HG03575 (cell line): ENCODE results near the gene ADAMTS10.
"Not testable (repeated sequence)": the region's sequence is repeated elsewhere in the genome, so short reads cannot be mapped to it uniquely, and the experiment has no call there.

Experiments used
- ATAC-seq: cut with Tn5 transposase; IDR thresholded peaks from one replicate; pipeline ENCODE4 v1.9.1; 2021; ENCODE audit not compliant: unreplicated experiment, insufficient number of reproducible peaks, low FRiP score; ENCODE audit errors: extremely low read depth

Gene ADAMTS10

GRCh38 chr19:8573316-8573715 lies 37.2 kb downstream of the ADAMTS10 start:
- ATAC-seq = no peak

GRCh38 chr19:8571006-8571411 lies 39.5 kb downstream of the ADAMTS10 start:
- no peak for ATAC-seq

DNA sequence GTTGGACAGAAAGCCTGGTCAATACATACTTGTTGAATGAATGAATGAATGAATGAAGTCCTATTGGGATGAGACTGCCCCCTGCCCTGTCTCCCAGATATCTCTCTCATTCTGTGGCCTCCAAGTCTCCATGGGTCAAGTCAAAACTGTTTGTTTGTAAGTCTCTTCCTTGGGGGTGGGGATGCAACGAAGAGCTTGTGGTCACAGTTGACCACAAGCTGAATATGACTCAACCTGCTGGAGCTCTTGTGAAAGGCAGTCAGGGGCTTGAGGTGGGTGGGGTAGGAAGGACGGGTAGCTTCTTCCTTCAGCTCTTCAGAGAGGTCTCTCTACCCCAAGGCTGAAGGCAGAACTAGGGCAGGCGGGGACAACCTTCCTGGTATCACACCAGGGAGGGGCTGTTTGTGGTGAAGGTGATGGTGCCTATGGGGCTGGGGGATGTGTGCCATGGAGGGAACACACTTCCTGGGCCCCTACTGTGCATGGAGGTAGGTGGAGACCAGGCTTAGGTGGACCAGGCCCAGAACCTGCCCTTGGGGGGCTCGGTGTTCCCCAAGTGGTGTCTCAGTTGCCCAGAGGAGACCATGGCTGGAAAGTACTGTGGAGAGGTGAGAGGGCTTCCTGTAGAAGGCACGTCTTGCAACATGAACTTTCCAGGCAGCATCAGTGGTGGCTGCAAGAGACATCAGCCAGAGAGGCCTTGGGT lies 41.3 kb downstream of the ADAMTS10 start:
- ATAC-seq = no peak

DNA sequence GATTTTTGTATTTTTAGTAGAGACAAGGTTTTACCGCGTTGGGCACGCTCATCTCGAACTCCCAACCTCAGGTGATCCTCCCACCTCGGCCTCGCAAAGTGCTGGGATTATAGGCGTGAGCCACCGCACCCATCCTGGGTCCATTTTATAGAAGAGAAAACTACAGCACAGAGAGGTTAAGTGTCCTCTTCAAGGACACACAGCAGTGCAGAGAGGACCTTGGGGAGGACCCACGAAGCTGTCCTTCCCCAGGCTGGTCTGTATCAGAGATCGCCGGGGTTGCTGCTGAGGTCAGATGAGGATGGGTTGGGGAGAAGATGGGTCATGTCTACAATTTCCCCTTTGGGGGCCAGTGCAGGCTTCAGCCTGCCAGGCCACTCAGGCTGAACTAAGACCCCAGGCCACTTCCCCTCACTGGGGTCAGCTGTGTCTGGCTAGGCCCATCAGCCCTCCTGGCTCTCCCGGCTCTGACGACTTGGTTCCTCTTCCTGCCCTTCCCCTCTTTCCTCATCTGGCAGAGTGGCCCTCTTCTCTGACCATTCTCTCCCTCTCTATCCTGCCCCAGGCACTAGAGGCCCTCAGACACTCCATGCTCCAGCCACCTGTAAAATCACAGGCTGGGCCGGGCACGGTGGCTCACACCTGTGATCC lies 42.9 kb downstream of the ADAMTS10 start:
- ATAC-seq = no peak

DNA sequence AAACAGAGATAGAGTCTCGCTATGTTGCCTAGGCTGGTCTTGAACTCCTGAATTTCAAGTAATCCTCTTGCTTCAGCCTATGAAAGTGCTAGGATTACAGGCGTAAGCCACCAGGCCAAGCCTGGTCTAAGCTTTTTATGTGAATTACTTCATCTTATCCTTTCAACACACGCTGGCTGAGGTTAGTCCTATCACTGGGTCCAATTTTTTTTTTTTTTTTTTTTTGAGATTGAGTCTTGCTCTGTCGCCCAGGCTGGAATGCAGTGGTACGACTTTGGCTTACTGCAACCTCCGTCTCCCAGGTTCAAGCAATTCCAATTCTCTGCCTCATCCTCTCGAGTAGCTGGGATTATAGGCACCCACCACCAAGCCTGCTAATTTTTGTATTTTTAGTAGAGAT lies 43.7 kb downstream of the ADAMTS10 start:
- ATAC-seq = no peak

DNA sequence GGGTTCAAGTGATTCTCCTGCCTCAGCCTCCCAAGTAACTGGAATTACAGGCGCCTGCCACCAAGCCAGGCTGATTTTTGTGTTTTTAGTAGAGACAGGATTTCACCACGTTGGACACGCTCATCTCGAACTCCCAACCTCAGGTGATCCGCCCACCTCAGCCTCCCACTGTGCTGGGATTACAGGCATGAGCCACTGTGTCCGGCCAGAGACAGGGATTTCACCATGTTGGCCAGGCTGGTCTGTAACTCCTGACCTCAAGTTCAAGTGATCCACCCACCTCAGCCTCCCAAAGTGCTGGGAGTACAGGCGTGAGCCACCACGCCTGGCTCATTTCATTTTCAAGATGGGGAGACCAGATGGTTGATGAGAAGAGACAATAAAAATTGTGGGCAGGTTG lies 45.6 kb downstream of the ADAMTS10 start:
- not testable (repeated sequence) for ATAC-seq

DNA sequence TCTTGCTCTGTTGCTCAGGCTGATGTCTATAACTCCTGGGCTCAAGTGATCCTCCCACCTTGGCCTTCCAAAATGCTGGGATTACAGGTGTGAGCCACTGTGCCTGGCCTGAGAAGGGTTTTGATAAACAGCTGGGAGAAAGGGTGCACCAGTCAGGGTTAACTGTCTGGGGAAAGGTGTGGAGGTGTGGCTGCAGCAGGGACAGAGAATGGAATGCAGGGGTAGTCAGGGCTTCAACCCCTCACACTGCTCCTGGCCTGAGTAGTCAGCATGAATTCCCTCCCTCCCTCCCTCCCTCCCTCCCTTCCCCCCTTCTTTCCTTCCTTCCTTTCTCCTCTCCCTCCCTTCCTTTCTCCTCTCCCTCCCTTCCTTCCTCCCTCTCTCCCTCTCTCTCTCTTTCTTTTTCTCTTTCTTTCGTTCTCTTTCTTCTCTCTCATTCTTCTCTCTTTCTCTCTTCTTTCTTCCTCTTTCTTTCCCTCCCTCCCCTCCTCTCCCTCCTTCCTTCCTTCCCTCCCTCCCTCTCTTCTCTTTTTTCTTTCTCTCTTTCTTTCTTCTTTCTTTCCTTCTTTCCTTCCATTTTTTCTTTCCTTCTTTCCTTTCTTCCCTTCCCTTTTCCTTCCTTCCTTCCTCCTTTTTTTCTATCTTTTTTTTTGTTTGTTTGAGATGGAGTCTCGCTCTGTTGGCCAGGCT lies 49.3 kb downstream of the ADAMTS10 start:
- ATAC-seq = no peak

- ATAC-seq = no peak
Measured at GRCh38 chr19:8558325-8558724, 52.2 kb downstream of the ADAMTS10 start.

DNA sequence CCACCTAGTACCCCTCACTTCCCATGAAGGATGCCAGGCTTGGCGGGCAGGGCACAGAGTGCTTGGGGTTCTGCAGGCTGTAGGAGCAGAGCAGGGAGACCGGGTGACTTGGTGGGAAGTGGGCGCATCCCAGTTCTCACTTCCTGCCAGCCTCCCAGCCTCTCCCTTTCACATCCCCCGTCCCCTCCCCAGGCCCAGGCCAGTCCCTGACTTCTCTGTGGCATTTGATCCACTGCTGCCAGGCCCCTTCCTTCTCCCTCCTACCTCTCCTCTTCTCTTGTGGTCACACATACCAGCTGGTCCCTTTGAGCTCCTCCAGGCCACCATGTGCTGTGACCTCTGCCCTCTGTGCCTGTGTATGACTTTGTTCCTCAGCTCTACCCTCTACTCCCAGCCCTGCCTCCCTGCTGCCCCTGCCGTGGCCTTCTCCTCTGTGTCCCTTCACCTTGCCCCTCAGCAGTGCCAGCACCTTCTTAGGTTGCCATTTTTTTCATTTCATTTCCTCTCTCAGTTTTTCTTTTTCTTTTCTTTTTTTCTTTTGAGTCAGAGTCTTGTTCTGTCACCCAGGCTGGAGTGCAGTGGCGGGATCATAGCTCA lies 52.8 kb downstream of the ADAMTS10 start:
- ATAC-seq = no peak

- not testable (repeated sequence) for ATAC-seq
Measured at GRCh38 chr19:8553729-8554128, 56.8 kb downstream of the ADAMTS10 start.

DNA sequence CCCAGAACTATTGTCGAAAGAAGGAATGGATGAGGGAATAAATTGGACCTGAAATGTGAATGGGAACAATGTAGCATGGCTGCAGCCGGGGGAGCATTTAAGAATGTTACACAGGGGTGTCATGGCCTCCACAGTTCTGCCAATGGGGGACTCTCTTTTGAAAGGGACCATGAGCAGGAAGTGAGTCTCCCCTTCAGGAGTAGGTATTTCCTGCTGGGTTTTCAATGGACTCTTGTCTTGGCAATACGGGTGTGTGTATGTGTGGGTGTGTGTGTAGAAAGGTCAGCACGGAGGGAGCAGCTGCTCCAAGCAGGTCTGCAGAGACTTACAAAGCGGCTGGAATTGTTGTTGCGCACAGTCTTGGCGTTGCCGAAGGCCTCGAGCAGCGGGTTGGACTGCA lies 57.7 kb downstream of the ADAMTS10 start:
- no peak for ATAC-seq

DNA sequence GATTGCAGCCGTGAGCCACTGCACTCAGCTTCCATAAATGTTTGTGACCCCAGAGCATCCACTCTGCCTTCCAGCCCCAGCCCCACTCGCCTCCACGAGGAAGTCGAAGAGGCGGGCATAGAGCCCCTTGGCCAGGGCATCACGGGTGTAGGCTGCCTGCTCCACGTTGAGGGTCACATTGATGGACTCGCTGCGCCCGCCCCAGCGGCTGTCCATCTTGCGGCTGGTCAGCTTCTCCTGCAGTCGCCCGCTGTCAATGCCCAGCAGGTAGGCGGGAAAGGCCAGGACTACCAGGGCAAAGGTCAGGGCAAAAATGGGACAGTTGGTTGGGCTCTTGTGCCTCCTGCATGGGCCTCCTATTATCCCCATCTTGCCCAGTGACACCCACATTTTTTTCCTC lies 60.4 kb downstream of the ADAMTS10 start:
- ATAC-seq = no peak

DNA sequence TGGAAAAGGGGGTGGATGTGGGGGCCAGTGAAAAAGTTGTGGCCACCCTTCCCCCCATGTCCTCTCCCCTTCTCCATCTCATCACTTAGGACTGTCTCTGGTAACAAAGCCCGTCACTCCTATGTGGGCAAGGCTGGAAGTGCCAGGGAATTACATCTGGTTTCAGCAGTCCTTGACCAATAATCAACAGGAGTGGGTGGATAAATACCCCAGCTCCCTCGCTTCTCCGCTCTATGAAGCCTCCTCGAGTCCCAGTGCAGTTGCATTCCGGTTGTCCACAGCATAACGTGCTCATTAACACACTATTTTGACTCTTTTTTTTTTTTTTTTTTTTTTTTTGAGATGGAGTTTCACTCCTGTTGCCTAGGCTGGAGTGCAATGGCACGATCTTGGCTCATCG lies 64.8 kb downstream of the ADAMTS10 start:
- ATAC-seq = no peak

GRCh38 chr19:8544168-8544567 lies 66.3 kb downstream of the ADAMTS10 start:
- ATAC-seq = no peak

GRCh38 chr19:8539621-8540149 lies 70.8 kb downstream of the ADAMTS10 start:
- ATAC-seq = no peak

DNA sequence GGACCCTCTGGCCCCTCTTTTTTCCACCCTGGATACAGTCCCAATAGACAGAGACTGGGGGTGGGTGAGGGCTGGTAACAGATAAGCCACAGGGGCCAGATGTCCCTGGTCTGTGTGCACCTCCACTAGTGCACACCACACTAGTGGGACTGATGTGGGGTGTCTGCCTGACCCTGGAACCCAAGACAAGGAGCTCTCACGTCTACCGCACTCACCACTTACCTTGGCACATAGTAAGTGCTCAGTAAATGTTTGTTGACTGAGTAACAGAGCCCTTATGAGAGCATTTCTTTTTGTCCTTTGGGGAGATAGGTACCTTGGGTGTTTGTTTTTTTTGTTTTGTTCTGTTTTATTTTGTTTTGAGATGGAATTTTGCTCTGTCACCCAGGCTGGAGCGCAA lies 73.4 kb downstream of the ADAMTS10 start:
- no peak for ATAC-seq

DNA sequence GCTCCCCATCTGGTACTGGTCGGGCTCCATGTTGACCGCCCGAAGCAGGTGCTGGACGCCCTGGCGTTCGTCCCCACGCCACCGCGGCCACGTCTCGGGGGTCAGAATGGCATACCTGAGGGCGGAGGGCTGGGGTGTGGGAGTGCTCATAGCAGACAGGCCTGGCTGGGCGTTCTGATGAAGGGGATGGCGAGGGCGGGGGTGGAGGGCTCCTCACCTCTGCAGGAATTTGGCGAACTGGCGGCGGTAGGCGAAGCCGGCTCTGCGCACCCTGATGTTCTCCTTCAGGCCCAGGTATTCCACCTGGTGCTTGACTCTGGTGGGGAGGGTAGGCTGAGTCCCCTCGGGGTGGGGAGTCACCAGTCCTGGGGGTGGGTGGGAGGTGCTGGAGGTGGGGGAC lies 74.2 kb downstream of the ADAMTS10 start:
- no peak for ATAC-seq

DNA sequence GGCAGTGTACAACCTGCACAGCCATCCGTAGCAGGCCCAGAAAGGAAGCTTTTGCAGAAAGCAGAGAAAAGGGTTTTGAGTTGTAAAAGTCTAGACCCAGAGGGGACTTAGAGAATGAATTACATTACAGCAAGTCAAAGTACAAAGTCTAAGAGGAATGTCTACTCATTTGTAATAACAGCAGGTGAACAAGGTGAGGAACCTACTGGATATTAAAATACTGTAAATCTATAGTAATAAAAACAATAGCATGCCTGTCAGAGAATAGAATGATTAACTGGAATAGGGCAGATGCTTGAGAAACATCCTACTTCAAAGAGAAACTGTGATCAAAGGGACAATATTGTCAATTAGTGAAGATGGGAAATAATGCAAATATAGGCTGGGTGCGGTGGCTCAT lies 78.3 kb downstream of the ADAMTS10 start:
- ATAC-seq = no peak

GRCh38 chr19:8531470-8531869 lies 79.0 kb downstream of the ADAMTS10 start:
- no peak for ATAC-seq
